RWPE1 (cell line): ENCODE measurements around the gene CYP27C1.

Source experiments
- CTCF ChIA-PET: fragments of 350-600 bp; sonication (Branson Sonifier 250); formaldehyde crosslinking; extraction: SDS; loops from one replicate; lab custom pipeline; 2021; lab: Yijun Ruan, JAX
- POLR2A ChIA-PET: fragments of 400-600 bp; formaldehyde crosslinking; extraction: SDS; loops from one replicate; lab custom pipeline; 2020; ENCODE audit warnings: antibody characterized with exemption; ENCODE audit not compliant: low non-redundant PET; lab: Yijun Ruan, JAX
- DNase-seq: peaks from one replicate; pipeline ENCODE4 v3.0.0; 2012; ENCODE audit warnings: low spot score
- H3K27ac ChIP-seq: fragments of 450-650 bp; 2 replicates; pipeline ENCODE4 v1.5.1; 2017
- TF ChIP-seq, protein P1 (sequence below): fragments of 450-650 bp; conservative IDR thresholded peaks from 2 replicates; pipeline ENCODE4 v1.5.1; 2017; ENCODE audit warnings: low read depth, mild to moderate bottlenecking

CYP27C1 gene

GRCh38 chr2:127161176-127162136 is 58.6 kb downstream of the CYP27C1 start:
- DNase-seq: no peak
- TF ChIP-seq, protein P1, sequence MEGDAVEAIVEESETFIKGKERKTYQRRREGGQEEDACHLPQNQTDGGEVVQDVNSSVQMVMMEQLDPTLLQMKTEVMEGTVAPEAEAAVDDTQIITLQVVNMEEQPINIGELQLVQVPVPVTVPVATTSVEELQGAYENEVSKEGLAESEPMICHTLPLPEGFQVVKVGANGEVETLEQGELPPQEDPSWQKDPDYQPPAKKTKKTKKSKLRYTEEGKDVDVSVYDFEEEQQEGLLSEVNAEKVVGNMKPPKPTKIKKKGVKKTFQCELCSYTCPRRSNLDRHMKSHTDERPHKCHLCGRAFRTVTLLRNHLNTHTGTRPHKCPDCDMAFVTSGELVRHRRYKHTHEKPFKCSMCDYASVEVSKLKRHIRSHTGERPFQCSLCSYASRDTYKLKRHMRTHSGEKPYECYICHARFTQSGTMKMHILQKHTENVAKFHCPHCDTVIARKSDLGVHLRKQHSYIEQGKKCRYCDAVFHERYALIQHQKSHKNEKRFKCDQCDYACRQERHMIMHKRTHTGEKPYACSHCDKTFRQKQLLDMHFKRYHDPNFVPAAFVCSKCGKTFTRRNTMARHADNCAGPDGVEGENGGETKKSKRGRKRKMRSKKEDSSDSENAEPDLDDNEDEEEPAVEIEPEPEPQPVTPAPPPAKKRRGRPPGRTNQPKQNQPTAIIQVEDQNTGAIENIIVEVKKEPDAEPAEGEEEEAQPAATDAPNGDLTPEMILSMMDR: no peak
- H3K27ac ChIP-seq: no peak overlapping the region
- CTCF ChIA-PET: interaction anchor here (1.2 kb wide), 1 partner anchor 22 kb away, joined by 3 read pairs; no protein-coding TSS in a partner anchor
- POLR2A ChIA-PET: no interaction called here

- TF ChIP-seq, protein P1: no peak
- ChIA-PET CTCF (interaction anchor here (1.2 kb wide), 1 partner anchor 21 kb away, joined by 3 read pairs; no protein-coding TSS in a partner anchor), POLR2A (no interaction called here)
- no peak for DNase-seq
- no peak overlapping the region for H3K27ac ChIP-seq
Measured at GRCh38 chr2:127160676-127161075, 59.4 kb downstream of the CYP27C1 start.

GRCh38 chr2:127159543-127159942 is 60.6 kb downstream of the CYP27C1 start:
- TF ChIP-seq, protein P1: no peak
- ChIA-PET CTCF (no interaction called here), POLR2A (no interaction called here)
- no peak overlapping the region for H3K27ac ChIP-seq
- DNase-seq: no peak

DNA sequence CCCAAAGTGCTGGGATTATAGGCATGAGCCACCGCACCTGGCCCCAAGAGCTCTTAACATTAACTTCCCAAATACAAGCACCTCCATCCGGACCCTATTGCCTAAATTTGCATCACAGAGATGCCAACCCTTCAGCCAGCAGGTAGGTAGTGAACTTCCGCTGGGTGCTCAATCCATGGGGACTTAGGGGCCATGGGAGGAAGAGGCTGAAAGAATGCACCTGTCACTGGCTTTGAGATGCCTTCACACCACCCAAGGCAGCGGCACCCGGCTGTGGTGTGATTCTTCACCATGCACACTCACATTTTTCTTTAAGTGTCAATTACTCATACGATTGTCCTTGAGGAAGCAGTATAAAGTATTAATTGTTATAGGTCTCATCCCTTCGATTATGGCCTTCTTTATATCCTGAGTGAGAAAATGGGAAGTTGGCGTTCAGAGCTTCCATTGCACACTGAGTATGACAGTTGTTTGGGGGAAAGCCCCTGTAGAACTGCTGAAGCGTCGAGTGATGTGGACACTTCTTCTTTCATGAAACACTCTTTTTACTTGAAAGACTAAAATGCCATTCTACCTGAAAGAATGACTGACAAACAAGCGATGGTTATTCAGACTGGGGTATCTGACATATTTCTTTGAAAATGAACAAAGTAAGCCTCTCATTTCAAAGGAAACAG is 61.3 kb downstream of the CYP27C1 start:
- TF ChIP-seq, protein P1: no peak
- DNase-seq: no peak
- CTCF ChIA-PET: no interaction called here
- H3K27ac ChIP-seq: no peak overlapping the region
- POLR2A ChIA-PET: no interaction called here

GRCh38 chr2:127157651-127158485 is 62.2 kb downstream of the CYP27C1 start:
- POLR2A ChIA-PET: no interaction called here
- CTCF ChIA-PET: no interaction called here
- TF ChIP-seq, protein P1: no peak
- DNase-seq: no peak
- H3K27ac ChIP-seq: no peak overlapping the region

DNA sequence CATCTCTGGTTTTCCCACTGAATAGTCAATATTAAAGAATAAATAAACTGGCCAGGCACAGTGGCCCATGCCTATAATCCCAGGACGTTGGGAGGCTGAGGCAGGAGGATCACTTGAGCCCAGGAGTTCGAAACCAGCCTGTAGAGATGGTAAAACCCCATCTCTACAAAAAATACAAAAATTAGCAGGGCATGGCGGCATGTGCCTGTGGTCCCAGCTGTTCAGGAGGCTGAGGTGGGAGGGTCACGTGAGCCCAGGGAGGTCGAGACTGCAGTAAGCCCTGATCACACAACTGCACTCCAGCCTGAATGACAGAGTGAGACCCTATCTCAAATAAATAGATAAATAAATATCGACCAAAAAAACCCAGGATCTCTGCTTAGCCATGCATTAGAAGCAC is 63.0 kb downstream of the CYP27C1 start:
- H3K27ac ChIP-seq: no peak overlapping the region
- POLR2A ChIA-PET: no interaction called here
- DNase-seq: no peak
- TF ChIP-seq, protein P1: no peak
- CTCF ChIA-PET: no interaction called here
